ENCODE data around the gene SLC39A2. TPM values are rescaled to one million over a fixed set of nuclear protein-coding genes. Genes with fewer than 3 reads are reported as not detected.
"Not testable (repeated sequence)": the region's sequence is repeated elsewhere in the genome, so short reads cannot be mapped to it uniquely, and the experiment has no call there.

SLC39A2 gene
- total RNA-seq, 1 donor from 2014 or later, result 1.1 TPM

GRCh38 chr14:20997564-20997963 is 1.5 kb upstream of the SLC39A2 start:
- H3K4me1 Mint-ChIP-seq (ENCODE audit: unreplicated experiment), result peaks cover 34% of the 10 kb centered on the region
- H3K27me3 Mint-ChIP-seq (ENCODE audit: unreplicated experiment), result no peaks in the 10 kb centered on the region
- peak overlapping the region; percentile 96 for H3K27ac Mint-ChIP-seq (ENCODE audit: unreplicated experiment)
- no peak for DNase-seq (ENCODE audit: extremely low spot score, unreplicated experiment)
- no peaks in the 10 kb centered on the region for H3K9me3 Mint-ChIP-seq (ENCODE audit: unreplicated experiment)
- TF ChIP-seq, protein P1, sequence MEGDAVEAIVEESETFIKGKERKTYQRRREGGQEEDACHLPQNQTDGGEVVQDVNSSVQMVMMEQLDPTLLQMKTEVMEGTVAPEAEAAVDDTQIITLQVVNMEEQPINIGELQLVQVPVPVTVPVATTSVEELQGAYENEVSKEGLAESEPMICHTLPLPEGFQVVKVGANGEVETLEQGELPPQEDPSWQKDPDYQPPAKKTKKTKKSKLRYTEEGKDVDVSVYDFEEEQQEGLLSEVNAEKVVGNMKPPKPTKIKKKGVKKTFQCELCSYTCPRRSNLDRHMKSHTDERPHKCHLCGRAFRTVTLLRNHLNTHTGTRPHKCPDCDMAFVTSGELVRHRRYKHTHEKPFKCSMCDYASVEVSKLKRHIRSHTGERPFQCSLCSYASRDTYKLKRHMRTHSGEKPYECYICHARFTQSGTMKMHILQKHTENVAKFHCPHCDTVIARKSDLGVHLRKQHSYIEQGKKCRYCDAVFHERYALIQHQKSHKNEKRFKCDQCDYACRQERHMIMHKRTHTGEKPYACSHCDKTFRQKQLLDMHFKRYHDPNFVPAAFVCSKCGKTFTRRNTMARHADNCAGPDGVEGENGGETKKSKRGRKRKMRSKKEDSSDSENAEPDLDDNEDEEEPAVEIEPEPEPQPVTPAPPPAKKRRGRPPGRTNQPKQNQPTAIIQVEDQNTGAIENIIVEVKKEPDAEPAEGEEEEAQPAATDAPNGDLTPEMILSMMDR (IDR thresholded peaks at IDR 0.05), result no peak
- H3K36me3 Mint-ChIP-seq (ENCODE audit: unreplicated experiment), result peaks cover 31% of the 10 kb centered on the region
- H3K4me3 Mint-ChIP-seq (ENCODE audit: unreplicated experiment), result no peak overlapping the region

DNA sequence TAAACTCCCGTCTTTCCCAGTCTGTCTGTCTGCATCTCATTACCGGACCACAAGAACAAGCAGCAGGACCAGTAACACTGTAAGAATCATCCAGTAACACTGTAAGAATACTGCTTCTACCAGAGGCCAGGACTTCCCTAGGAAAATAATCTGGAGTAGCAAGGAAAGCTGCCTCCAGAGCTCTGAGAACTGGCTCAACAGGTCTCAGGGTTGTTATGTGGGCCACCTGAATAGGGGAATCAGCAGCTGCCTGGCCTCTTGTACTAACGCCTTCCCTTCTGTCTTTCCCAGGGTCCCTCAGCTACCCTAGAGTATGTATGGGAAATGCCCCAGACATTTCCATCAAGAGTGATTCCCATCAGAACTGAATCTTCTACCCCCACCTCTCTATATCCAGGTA is 954 bp upstream of the SLC39A2 start:
- TF ChIP-seq, protein P1 (IDR thresholded peaks at IDR 0.05), result no peak
- Mint-ChIP-seq H3K4me1 (ENCODE audit: unreplicated experiment) (peaks cover 34% of the 10 kb centered on the region), H3K27ac (ENCODE audit: unreplicated experiment) (peak overlapping the region; percentile 96), H3K9me3 (ENCODE audit: unreplicated experiment) (no peaks in the 10 kb centered on the region), H3K27me3 (ENCODE audit: unreplicated experiment) (no peaks in the 10 kb centered on the region), H3K36me3 (ENCODE audit: unreplicated experiment) (peaks cover 29% of the 10 kb centered on the region), H3K4me3 (ENCODE audit: unreplicated experiment) (peak overlapping the region; percentile 49)
- no peak for DNase-seq (ENCODE audit: extremely low spot score, unreplicated experiment)

DNA sequence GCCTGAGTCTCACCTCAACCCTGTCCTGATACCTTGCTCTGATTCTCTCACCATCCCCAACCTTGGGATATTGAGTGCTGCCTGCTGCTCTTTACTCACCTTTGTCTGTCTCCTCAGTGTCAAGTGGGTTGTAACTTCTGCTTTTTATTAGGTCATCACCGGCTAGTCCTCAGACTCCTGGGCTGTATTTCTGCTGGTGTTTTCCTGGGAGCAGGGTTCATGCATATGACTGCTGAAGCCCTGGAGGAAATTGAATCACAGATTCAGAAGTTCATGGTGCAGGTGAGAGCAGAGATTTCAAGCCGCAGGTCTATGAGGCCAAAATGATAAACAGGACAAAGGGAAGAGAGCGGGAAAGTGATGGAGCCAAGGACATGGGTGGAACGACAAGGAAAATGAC is 498 bp downstream of the SLC39A2 start:
- Mint-ChIP-seq H3K4me3 (ENCODE audit: unreplicated experiment) (peak overlapping the region; percentile 0), H3K4me1 (ENCODE audit: unreplicated experiment) (peaks cover 34% of the 10 kb centered on the region), H3K36me3 (ENCODE audit: unreplicated experiment) (peaks cover 20% of the 10 kb centered on the region), H3K9me3 (ENCODE audit: unreplicated experiment) (no peaks in the 10 kb centered on the region), H3K27me3 (ENCODE audit: unreplicated experiment) (no peaks in the 10 kb centered on the region), H3K27ac (ENCODE audit: unreplicated experiment) (peak overlapping the region; percentile 96)
- TF ChIP-seq, protein P1 (IDR thresholded peaks at IDR 0.05), result no peak
- DNase-seq (ENCODE audit: extremely low spot score, unreplicated experiment), result no peak

DNA sequence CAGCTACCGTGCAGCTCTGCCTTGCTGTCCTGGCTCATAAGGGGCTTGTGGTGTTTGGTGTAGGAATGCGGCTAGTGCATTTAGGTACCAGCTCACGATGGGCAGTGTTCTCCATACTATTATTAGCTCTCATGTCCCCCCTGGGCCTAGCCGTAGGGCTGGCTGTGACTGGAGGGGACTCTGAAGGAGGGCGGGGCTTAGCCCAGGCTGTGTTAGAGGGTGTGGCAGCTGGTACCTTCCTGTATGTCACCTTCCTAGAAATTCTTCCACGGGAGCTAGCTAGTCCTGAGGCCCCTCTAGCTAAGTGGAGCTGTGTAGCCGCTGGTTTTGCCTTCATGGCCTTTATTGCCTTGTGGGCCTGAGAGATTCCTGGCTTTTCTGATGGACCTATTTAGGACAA is 2.1 kb downstream of the SLC39A2 start:
- H3K36me3 Mint-ChIP-seq (ENCODE audit: unreplicated experiment), result peaks cover 4% of the 10 kb centered on the region
- no peaks in the 10 kb centered on the region for H3K27me3 Mint-ChIP-seq (ENCODE audit: unreplicated experiment)
- H3K4me1 Mint-ChIP-seq (ENCODE audit: unreplicated experiment), result peaks cover 34% of the 10 kb centered on the region
- no peak for DNase-seq (ENCODE audit: extremely low spot score, unreplicated experiment)
- TF ChIP-seq, protein P1 (IDR thresholded peaks at IDR 0.05), result no peak
- H3K4me3 Mint-ChIP-seq (ENCODE audit: unreplicated experiment), result no peak overlapping the region
- H3K27ac Mint-ChIP-seq (ENCODE audit: unreplicated experiment), result no peak overlapping the region
- H3K9me3 Mint-ChIP-seq (ENCODE audit: unreplicated experiment), result no peaks in the 10 kb centered on the region

GRCh38 chr14:21003788-21004346 is 4.8 kb downstream of the SLC39A2 start:
- Mint-ChIP-seq H3K27me3 (ENCODE audit: unreplicated experiment) (no peaks in the 10 kb centered on the region), H3K4me3 (ENCODE audit: unreplicated experiment) (no peak overlapping the region)

GRCh38 chr14:21009721-21010120 is 10.6 kb downstream of the SLC39A2 start:
- not testable (repeated sequence) for DNase-seq (ENCODE audit: extremely low spot score, unreplicated experiment); H3K9me3 Mint-ChIP-seq (ENCODE audit: unreplicated experiment); H3K4me3 Mint-ChIP-seq (ENCODE audit: unreplicated experiment); H3K36me3 Mint-ChIP-seq (ENCODE audit: unreplicated experiment); H3K4me1 Mint-ChIP-seq (ENCODE audit: unreplicated experiment); H3K27ac Mint-ChIP-seq (ENCODE audit: unreplicated experiment)
- H3K27me3 Mint-ChIP-seq (ENCODE audit: unreplicated experiment), result peaks cover 32% of the 10 kb centered on the region

More at GRCh38 chr14:21003788-21004346, 4.8 kb downstream of the SLC39A2 start:
- no peak for DNase-seq (ENCODE audit: extremely low spot score, unreplicated experiment)
- TF ChIP-seq, protein P1 (IDR thresholded peaks at IDR 0.05), result no peak
- no peak overlapping the region for H3K27ac Mint-ChIP-seq (ENCODE audit: unreplicated experiment)
- no peaks in the 10 kb centered on the region for H3K36me3 Mint-ChIP-seq (ENCODE audit: unreplicated experiment)
- peaks cover 16% of the 10 kb centered on the region for H3K4me1 Mint-ChIP-seq (ENCODE audit: unreplicated experiment)
- no peaks in the 10 kb centered on the region for H3K9me3 Mint-ChIP-seq (ENCODE audit: unreplicated experiment)

Measured in osteocyte (in vitro differentiated cells).